ENCODE measurements around the gene S100A8. TPM values are rescaled to one million over a fixed set of nuclear protein-coding genes. Genes with fewer than 3 reads are reported as not detected.

Gene S100A8
- total RNA-seq, 1 experiment from 2014 or later, result not detected

GRCh38 chr1:153389401-153389800 is 1.5 kb downstream of the S100A8 start:
- BruUV-seq (replicated peaks), result no TSS peak
- no peak for ATAC-seq
- Histone ChIP-seq H3K4me3 (ENCODE audit: low read depth in 2 of 2, low read length in 2 of 2) (no peak overlapping the region), H3K36me3 (ENCODE audit: control insufficient read depth, insufficient read depth, low read length) (no peaks in the 10 kb centered on the region), H3K27me3 (ENCODE audit: control insufficient read depth, insufficient read depth, low read length) (peaks cover 14% of the 10 kb centered on the region), H3K4me1 (ENCODE audit: control insufficient read depth, insufficient read depth, low read length) (no peaks in the 10 kb centered on the region), H3K9me3 (ENCODE audit: control insufficient read depth, insufficient read depth, low read depth, low read length) (no peaks in the 10 kb centered on the region), H3K27ac (ENCODE audit: low read length) (no peak overlapping the region)
- in situ Hi-C loops (cut with HindIII; ENCODE audit: low pct_unique_long_range_greater_than_20kb, low sequenced_read_pairs) (no loop called here), intact Hi-C loops (cut with micrococcal nuclease; ENCODE audit: unreplicated experiment) (no loop called here)
- DNase-seq (ENCODE audit: low read depth, low spot score), result no peak
- POLR2A ChIA-PET, result no interaction called here
- TF ChIP-seq TCF7L2 (IDR thresholded peaks at IDR 0.05; ENCODE audit: low read depth, low read length), result no peak
- TF ChIP-seq CTCF (IDR thresholded peaks at IDR 0.05), result no peak
- TF ChIP-seq, protein P1, sequence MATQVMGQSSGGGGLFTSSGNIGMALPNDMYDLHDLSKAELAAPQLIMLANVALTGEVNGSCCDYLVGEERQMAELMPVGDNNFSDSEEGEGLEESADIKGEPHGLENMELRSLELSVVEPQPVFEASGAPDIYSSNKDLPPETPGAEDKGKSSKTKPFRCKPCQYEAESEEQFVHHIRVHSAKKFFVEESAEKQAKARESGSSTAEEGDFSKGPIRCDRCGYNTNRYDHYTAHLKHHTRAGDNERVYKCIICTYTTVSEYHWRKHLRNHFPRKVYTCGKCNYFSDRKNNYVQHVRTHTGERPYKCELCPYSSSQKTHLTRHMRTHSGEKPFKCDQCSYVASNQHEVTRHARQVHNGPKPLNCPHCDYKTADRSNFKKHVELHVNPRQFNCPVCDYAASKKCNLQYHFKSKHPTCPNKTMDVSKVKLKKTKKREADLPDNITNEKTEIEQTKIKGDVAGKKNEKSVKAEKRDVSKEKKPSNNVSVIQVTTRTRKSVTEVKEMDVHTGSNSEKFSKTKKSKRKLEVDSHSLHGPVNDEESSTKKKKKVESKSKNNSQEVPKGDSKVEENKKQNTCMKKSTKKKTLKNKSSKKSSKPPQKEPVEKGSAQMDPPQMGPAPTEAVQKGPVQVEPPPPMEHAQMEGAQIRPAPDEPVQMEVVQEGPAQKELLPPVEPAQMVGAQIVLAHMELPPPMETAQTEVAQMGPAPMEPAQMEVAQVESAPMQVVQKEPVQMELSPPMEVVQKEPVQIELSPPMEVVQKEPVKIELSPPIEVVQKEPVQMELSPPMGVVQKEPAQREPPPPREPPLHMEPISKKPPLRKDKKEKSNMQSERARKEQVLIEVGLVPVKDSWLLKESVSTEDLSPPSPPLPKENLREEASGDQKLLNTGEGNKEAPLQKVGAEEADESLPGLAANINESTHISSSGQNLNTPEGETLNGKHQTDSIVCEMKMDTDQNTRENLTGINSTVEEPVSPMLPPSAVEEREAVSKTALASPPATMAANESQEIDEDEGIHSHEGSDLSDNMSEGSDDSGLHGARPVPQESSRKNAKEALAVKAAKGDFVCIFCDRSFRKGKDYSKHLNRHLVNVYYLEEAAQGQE (IDR thresholded peaks at IDR 0.05; ENCODE audit: insufficient read depth in 1 of 2, low read depth in 2 of 2, low read length in 1 of 2), result no peak
- TF ChIP-seq SIN3A (IDR thresholded peaks at IDR 0.05; ENCODE audit: borderline replicate concordance, insufficient read depth, low read depth, low read length), result no peak
- no peak for TF ChIP-seq POLR2AphosphoS5 (IDR thresholded peaks at IDR 0.05; ENCODE audit: low read depth, low read length)
- CTCF ChIA-PET, result no interaction called here

DNA sequence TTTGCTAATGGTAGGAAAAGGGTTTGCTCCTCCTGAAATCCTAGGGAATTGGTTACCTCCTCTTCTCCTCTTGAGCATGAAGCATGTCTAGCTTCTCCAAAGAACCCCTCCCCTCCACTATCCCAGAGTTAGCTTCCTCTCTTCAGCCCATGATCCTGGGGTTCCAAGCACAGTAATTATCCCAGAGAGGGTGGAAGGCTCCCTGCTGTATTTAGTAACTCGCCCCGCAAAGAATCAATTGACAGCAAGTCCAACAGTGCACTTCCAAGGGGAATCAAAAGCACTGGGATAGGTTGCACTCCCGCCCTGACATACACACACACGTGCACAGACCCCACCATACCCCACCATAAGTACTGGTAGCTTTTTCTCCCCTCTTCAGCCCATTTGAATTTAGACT is 3.1 kb downstream of the S100A8 start:
- H3K27me3 ChIP-seq (ENCODE audit: control insufficient read depth, insufficient read depth, low read length), result peaks cover 10% of the 10 kb centered on the region
- BruUV-seq (replicated peaks), result no TSS peak
- ATAC-seq (no peak), DNase-seq (ENCODE audit: low read depth, low spot score) (no peak)
- TF ChIP-seq CTCF (IDR thresholded peaks at IDR 0.05) (no peak), POLR2AphosphoS5 (IDR thresholded peaks at IDR 0.05; ENCODE audit: low read depth, low read length) (no peak), SIN3A (IDR thresholded peaks at IDR 0.05; ENCODE audit: borderline replicate concordance, insufficient read depth, low read depth, low read length) (no peak), TCF7L2 (IDR thresholded peaks at IDR 0.05; ENCODE audit: low read depth, low read length) (no peak)
- TF ChIP-seq, protein P1 (IDR thresholded peaks at IDR 0.05; ENCODE audit: insufficient read depth in 1 of 2, low read depth in 2 of 2, low read length in 1 of 2), result no peak
- H3K9me3 ChIP-seq (ENCODE audit: control insufficient read depth, insufficient read depth, low read depth, low read length), result no peaks in the 10 kb centered on the region
- POLR2A ChIA-PET, result no interaction called here
- in situ Hi-C loops (cut with HindIII; ENCODE audit: low pct_unique_long_range_greater_than_20kb, low sequenced_read_pairs) (no loop called here), intact Hi-C loops (cut with micrococcal nuclease; ENCODE audit: unreplicated experiment) (no loop called here)
- no peak overlapping the region for H3K4me3 ChIP-seq (ENCODE audit: low read depth in 2 of 2, low read length in 2 of 2)
- CTCF ChIA-PET, result no interaction called here
- no peaks in the 10 kb centered on the region for H3K36me3 ChIP-seq (ENCODE audit: control insufficient read depth, insufficient read depth, low read length)
- no peak overlapping the region for H3K27ac ChIP-seq (ENCODE audit: low read length)
- H3K4me1 ChIP-seq (ENCODE audit: control insufficient read depth, insufficient read depth, low read length), result no peaks in the 10 kb centered on the region
